Erythroblast (primary cell): ENCODE measurements around the gene TNFSF13.

Source experiments
- GATA1 ChIP-seq: IDR thresholded peaks from 2 replicates; pipeline ENCODE4 v1.6.1; 2011; ENCODE audit warnings: low read depth, mild to moderate bottlenecking, control low read depth, low read length, moderate library complexity
- POLR2A ChIP-seq: IDR thresholded peaks from 2 replicates; pipeline ENCODE4 v1.6.1; 2011; ENCODE audit warnings: mild to moderate bottlenecking, low read length

DNA sequence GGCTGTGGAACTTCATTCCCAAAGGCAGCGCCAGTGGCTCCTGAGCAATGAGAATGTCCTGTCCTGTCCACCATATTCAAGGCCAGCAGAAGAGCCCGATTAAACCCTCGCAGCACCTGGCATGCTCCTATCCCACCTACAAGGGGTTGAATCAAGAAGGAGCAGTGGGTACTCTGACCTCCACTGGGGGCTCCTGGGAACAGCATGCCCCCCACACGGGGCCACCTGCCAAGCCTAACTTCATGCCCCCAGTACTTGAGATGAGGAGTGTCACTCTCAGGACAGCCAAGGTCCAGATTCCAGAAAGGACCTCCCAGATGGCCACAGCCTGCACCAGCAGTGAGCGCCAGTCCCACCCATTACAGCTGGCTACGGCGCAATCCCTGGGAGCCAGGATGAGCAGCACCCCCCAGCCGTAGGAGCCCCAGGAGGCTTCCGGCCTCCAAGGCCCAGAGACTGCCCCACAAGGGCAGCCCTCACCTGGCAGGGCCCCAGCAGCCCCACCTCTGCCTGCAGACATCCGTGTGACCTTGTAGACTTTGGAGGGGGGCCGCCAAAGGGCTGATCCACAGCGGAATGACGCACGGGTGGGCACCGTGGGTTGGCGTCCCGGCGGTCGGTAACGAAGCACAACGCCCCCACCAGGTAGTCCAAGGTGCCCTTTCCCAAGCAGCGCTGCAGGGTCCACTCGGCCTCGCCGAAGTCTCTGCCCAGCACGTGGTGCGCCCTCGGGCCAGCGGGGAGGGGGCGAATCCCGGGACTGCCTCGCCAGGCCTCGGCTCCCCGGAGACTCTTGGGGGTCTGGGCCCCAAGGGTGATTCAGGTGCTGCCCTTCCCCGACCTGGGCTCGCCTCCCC lies 24.1 kb downstream of the TNFSF13 start:
- TF ChIP-seq GATA1, result no peak
- TF ChIP-seq POLR2A, result no peak
